HUES48 (cell line): ENCODE measurements around the gene ARHGEF10L.

Source experiments
- H3K27ac ChIP-seq: one replicate; pipeline ENCODE4 v1.7.0; 2013; ENCODE audit warnings: low read depth, low read length, inconsistent platforms
- H3K27me3 ChIP-seq: 2 replicates; pipeline ENCODE4 v1.6.1; 2013; ENCODE audit warnings: mild to moderate bottlenecking, low read length; ENCODE audit not compliant: control insufficient read depth, insufficient read depth
- H3K36me3 ChIP-seq: 2 replicates; pipeline ENCODE4 v1.6.1; 2013; ENCODE audit warnings: low read length; ENCODE audit not compliant: control insufficient read depth, insufficient read depth
- H3K4me1 ChIP-seq: 2 replicates; pipeline ENCODE4 v1.6.1; 2013; ENCODE audit warnings: mild to moderate bottlenecking, low read length; ENCODE audit not compliant: control insufficient read depth, insufficient read depth
- H3K4me3 ChIP-seq: 2 replicates; pipeline ENCODE4 v1.5.1; 2013; ENCODE audit warnings: mild to moderate bottlenecking, low read depth, low read length
- H3K9ac ChIP-seq: 2 replicates; pipeline ENCODE4 v1.6.1; 2013; ENCODE audit warnings: mild to moderate bottlenecking, low read depth, low read length, moderate library complexity
- H3K9me3 ChIP-seq: 2 replicates; pipeline ENCODE4 v1.6.1; 2013; ENCODE audit warnings: low read length; ENCODE audit not compliant: control insufficient read depth, insufficient read depth

Gene ARHGEF10L

GRCh38 chr1:17575797-17576518, 36.5 kb downstream of the ARHGEF10L start:
- Histone ChIP-seq H3K9ac (no peak overlapping the region), H3K27ac (no peak overlapping the region), H3K36me3 (no peaks in the 10 kb centered on the region), H3K4me1 (peaks cover 44% of the 10 kb centered on the region), H3K27me3 (no peaks in the 10 kb centered on the region), H3K9me3 (no peaks in the 10 kb centered on the region), H3K4me3 (no peak overlapping the region)

DNA sequence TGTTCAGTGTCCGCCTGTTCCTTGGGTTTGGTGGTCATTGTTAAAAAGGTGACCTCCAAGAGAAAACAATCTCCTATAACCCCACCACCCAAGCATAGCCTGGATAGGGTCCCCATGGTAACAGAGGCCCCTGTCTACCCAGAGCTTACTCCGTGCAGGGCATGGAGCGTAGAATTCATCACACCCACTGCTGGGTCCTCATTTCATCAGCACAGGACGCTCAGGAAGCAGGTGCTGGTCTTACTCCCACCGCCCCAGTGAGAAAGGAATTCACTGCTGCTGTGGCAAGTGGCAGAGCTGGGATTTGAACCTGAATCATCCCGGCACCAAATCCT, 37.0 kb downstream of the ARHGEF10L start:
- no peak overlapping the region for H3K9ac ChIP-seq
- 0 out of 2 replicates have a peak, but pooled peaks cover 2% of the 10 kb centered on the region for H3K36me3 ChIP-seq
- no peak overlapping the region for H3K4me3 ChIP-seq
- no peak overlapping the region for H3K27ac ChIP-seq
- H3K4me1 ChIP-seq, result peaks cover 46% of the 10 kb centered on the region
- no peaks in the 10 kb centered on the region for H3K27me3 ChIP-seq
- H3K9me3 ChIP-seq, result no peaks in the 10 kb centered on the region

- Histone ChIP-seq H3K27ac (no peak overlapping the region), H3K36me3 (peaks cover 12% of the 10 kb centered on the region; the same call in 1 of the 2 replicates), H3K9ac (no peak overlapping the region), H3K4me1 (peaks cover 37% of the 10 kb centered on the region), H3K4me3 (no peak overlapping the region), H3K27me3 (no peaks in the 10 kb centered on the region), H3K9me3 (no peaks in the 10 kb centered on the region)
Observed at GRCh38 chr1:17577907-17578297, 38.4 kb downstream of the ARHGEF10L start.

DNA sequence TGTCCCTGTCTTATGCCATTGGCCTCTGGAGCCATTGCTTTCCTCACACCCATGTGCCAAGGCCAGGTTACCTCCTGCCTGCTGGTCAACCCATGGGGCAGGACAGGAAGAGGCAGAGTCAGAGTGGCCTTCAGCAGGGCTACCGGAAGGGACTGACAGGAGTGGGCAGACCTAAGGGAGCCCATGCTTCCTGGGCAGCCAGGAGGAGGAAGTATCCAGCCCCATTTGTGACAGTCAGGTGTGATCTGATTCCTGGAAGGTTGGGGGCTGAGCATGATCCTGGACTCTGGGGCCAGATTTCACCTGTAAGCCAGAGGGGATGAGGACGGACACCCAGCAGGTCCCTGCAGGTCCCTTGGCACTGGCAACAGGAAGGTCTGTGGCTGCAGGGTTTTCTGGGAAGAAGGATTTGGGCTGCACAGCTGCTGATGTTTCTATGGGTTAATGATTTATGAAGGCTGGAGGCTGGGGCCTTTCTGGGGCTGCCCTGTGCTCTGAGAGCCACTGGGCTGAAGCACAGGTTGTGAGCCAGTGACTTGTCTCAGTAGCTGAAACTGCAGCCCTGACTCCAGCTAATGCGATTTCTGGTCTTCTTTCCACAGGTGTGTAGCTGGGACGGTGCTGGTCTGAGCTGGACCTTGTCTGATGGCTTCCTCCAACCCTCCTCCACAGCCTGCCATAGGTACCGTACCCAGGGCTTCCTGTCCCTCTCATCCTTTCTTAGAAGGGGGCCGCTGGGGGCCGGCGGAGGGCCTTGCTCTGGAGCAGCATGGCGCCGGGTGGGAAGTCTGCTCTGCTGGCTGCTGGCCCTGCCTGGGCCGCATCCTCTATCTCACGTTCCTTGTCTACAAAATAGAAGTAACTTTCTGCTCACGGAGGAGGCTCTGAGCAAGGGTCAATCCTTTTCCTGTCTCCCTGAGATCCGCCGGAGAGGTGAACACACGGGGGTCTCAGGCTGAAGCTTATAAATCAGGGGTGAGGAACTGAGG, 40.7 kb downstream of the ARHGEF10L start:
- Histone ChIP-seq H3K27ac (no peak overlapping the region), H3K4me3 (no peak overlapping the region), H3K9me3 (no peaks in the 10 kb centered on the region), H3K27me3 (no peaks in the 10 kb centered on the region), H3K9ac (no peak overlapping the region), H3K36me3 (peaks cover 26% of the 10 kb centered on the region; the same call in 1 of the 2 replicates), H3K4me1 (peaks cover 15% of the 10 kb centered on the region)

- peak overlapping the region; percentile 4 for H3K27ac ChIP-seq
- H3K4me1 ChIP-seq, result peaks cover 21% of the 10 kb centered on the region
- H3K9me3 ChIP-seq, result no peaks in the 10 kb centered on the region
- H3K9ac ChIP-seq, result no peak overlapping the region
- H3K4me3 ChIP-seq, result no peak overlapping the region
- H3K36me3 ChIP-seq, result peaks cover 29% of the 10 kb centered on the region; the same call in 1 of the 2 replicates
- H3K27me3 ChIP-seq, result no peaks in the 10 kb centered on the region
Observed at GRCh38 chr1:17581389-17582123, 42.1 kb downstream of the ARHGEF10L start.

DNA sequence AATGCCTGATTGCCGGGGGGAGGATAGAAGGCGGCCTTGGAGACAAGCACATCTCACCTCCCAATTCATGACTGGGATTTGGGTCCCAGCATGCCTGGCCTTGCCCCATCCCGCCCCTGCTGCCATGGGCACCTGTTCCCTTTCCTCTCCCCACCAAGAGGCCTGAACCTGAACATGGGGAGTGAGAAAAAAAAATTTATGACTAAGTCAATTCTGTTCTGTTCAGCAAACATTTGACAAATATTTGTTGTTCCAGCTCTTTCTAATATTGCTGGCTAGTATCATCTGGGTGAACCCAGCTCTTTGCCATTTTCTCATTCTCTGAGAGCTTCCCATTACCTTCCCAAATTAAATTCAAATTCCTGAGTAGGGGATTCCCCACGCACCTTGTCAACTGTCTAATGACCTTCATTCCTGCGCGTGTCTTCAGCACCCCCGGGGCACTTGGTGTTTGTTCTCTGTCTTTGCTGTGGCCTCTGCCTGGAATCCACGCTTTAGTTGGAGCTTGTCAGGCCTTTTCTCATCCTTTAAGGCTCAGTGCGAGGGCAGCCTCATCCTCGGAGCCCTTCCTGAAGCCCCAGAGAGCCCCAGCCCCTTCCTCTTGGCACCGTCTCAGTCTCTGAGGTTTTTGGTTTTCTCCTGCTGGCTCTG, 42.8 kb downstream of the ARHGEF10L start:
- Histone ChIP-seq H3K4me3 (no peak overlapping the region), H3K9ac (no peak overlapping the region), H3K4me1 (peaks cover 28% of the 10 kb centered on the region), H3K27me3 (no peaks in the 10 kb centered on the region), H3K27ac (no peak overlapping the region), H3K36me3 (peaks cover 29% of the 10 kb centered on the region; the same call in 1 of the 2 replicates), H3K9me3 (no peaks in the 10 kb centered on the region)

DNA sequence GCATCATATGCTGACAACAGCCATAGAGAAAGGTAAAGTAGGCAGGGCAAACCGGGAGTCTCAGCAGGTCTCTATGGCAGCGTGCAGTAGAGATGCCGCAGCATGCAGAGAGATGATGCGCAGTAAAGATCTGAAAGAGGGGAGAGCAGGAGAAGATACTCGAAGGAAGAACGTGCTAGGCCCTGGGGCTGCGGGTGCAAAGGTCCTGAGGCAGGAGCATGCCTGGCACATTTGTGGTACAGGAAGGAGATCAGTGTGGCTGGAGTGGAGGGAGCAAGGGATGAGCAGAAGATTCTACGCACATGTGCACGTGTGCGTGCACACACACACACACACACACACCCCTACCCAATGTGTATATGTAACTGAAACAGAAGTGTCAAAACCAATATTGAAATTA, 45.0 kb downstream of the ARHGEF10L start:
- Histone ChIP-seq H3K27me3 (no peaks in the 10 kb centered on the region), H3K9me3 (no peaks in the 10 kb centered on the region), H3K36me3 (peaks cover 35% of the 10 kb centered on the region; the same call in 1 of the 2 replicates), H3K9ac (no peak overlapping the region), H3K4me3 (no peak overlapping the region), H3K27ac (no peak overlapping the region), H3K4me1 (peaks cover 37% of the 10 kb centered on the region)

DNA sequence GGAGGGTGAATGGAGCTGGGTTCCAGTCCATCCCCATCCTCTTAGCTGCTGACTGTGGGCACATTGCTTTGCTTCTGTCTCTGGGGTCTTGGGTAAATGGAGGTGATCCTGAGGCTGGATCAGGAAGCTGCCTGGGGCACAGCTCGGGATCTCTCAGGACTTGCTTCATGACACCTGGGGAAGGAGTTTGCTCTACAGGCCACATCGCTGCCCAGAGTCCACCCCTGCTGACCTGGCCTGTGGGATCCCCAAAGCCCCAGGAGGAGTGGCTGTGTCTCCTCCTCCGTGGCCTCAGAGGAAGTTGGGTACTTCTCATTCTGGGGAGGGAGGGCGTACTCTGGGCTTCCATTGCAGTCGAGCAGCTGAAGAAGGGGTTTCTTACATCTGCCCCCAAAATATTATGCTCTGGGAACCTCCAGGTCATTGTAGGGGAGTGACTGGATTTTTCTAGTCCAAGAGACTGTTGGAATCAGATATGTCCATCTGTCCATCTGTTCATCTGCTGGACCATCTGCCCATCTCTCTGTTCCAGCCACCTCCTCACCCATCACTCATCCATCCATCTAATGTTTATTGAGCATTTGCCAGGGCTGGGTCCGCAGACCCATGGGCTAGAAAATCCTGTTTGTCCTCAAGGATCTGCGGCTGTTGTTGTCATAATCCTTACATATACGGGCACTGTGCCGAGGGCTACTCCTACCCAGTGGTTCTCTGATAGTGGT, 45.9 kb downstream of the ARHGEF10L start:
- Histone ChIP-seq H3K4me1 (peaks cover 35% of the 10 kb centered on the region), H3K36me3 (peaks cover 41% of the 10 kb centered on the region; the same call in 1 of the 2 replicates), H3K4me3 (no peak overlapping the region), H3K9ac (no peak overlapping the region), H3K27ac (no peak overlapping the region), H3K27me3 (no peaks in the 10 kb centered on the region), H3K9me3 (no peaks in the 10 kb centered on the region)

GRCh38 chr1:17586172-17586964, 46.9 kb downstream of the ARHGEF10L start:
- H3K27me3 ChIP-seq, result no peaks in the 10 kb centered on the region
- H3K9ac ChIP-seq, result no peak overlapping the region
- peaks cover 47% of the 10 kb centered on the region; the same call in 1 of the 2 replicates for H3K36me3 ChIP-seq
- no peak overlapping the region for H3K4me3 ChIP-seq
- H3K4me1 ChIP-seq, result peaks cover 34% of the 10 kb centered on the region
- H3K27ac ChIP-seq, result peak overlapping the region; percentile 94
- H3K9me3 ChIP-seq, result no peaks in the 10 kb centered on the region
